ENCODE measurements around the gene KRTAP10-3. TPM values are rescaled to one million over a fixed set of nuclear protein-coding genes. Genes with fewer than 3 reads are reported as not detected.
"Not testable (repeated sequence)": the region's sequence is repeated elsewhere in the genome, so short reads cannot be mapped to it uniquely, and the experiment has no call there.

The KRTAP10-3 gene
- total RNA-seq, 6 experiments from 2014 or later = not detected

DNA sequence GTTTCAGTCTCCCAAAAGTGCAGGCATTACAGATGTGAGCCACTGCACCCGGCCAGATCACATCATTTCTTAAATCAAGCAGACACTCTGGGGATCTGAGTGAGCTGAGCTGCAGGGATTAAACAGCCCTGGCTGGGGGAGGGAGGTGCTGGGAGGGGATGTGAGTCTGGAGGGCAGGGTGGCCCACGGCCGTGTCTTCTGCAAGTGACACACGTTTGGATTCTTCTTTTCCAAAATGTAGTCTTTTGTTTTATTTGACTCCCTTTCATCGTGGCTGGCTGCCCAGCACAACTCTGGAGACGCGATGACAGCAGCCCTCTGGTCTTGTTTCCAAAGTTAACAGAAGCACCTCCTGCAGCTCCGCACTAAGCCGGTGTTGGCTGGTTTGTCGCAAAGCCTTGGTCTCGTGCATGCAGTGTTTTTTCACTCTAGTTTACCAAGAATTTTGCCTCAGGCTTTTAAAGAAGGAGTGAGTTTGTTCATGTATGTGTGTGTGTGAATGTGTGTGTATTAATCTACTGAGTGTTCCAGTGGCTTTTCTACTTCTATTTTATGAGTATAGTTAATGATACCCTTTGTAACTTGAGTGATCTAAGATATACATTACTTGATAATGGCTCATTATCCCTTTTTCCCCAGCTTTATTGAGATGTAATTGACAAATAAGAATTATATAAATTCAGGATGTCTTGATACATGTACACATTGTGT, 24.6 kb upstream of the KRTAP10-3 start:
- Histone ChIP-seq H3K27me3 (no peaks in the 10 kb centered on the region), H3K4me3 (no peak overlapping the region), H3K9me3 (peaks cover 0 to 5% (median 0%) of the 10 kb centered on the region in 4 donors), H3K27ac (no peak overlapping the region), H3K36me3 (no peaks in the 10 kb centered on the region), H3K4me1 (no peaks in the 10 kb centered on the region)
- TF ChIP-seq POLR2A (IDR thresholded peaks at IDR 0.05) (no peak), CTCF (IDR thresholded peaks at IDR 0.05) (no peak)
- intact Hi-C loops (cut with DNase I) = no loop called here
- peak in 3 of 4 donors; percentile 42 to 57 (median 51) for ATAC-seq
- peak in 1 of 3 donors; percentile 53 for DNase-seq
- WGBS (ENCODE audit: insufficient coverage, low coverage, low lambda C conversion rate, missing lambda C conversion rate) = 12% methylated on average over 11 of the region's 11 CpGs

DNA sequence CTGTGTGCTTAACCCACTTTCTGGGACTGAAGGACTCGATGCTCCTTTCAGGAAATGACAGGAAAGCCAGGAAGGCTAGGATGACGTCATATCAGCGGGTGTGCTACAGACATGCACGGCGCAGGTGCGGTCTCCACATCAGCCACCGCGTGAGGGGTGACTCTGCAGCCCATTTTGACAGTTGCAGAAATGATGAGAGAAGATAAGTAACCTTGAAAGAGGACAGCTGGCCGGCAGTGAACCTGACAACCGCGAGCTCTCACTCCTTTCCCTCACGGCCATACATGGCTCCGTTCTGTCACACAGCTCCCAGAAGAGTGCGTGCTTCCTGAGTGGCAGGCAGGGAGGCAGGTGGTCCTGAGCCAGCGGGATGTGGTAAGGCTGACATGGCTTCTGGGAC, 23.5 kb upstream of the KRTAP10-3 start:
- Histone ChIP-seq H3K4me1 (no peaks in the 10 kb centered on the region), H3K36me3 (no peaks in the 10 kb centered on the region), H3K27me3 (no peaks in the 10 kb centered on the region), H3K27ac (no peak overlapping the region), H3K9me3 (peaks cover 0 to 5% (median 0%) of the 10 kb centered on the region in 4 donors), H3K4me3 (no peak overlapping the region)
- DNase-seq (no peak), ATAC-seq (no peak)
- no peak for TF ChIP-seq CTCF (IDR thresholded peaks at IDR 0.05)
- no peak for TF ChIP-seq POLR2A (IDR thresholded peaks at IDR 0.05)
- 82% methylated on average over 6 of the region's 15 CpGs for WGBS (ENCODE audit: insufficient coverage, low coverage, low lambda C conversion rate, missing lambda C conversion rate)
- intact Hi-C loops (cut with DNase I) = no loop called here

- no peaks in the 10 kb centered on the region for H3K27me3 ChIP-seq
- TF ChIP-seq POLR2A (IDR thresholded peaks at IDR 0.05) (no peak), CTCF (IDR thresholded peaks at IDR 0.05) (no peak)
- no peak overlapping the region for H3K4me3 ChIP-seq
- peaks cover 0 to 5% (median 0%) of the 10 kb centered on the region in 4 donors for H3K9me3 ChIP-seq
- DNase-seq (no peak), ATAC-seq (no peak)
- H3K4me1 ChIP-seq = no peaks in the 10 kb centered on the region
- intact Hi-C loops (cut with DNase I) = no loop called here
- H3K27ac ChIP-seq = no peak overlapping the region
- WGBS (ENCODE audit: insufficient coverage, low coverage, low lambda C conversion rate, missing lambda C conversion rate) = 65% methylated on average over 3 of the region's 3 CpGs
- H3K36me3 ChIP-seq = no peaks in the 10 kb centered on the region
Observed at GRCh38 chr21:44581158-44581557, 22.6 kb upstream of the KRTAP10-3 start.

- H3K36me3 ChIP-seq; H3K27ac ChIP-seq; H3K27me3 ChIP-seq; intact Hi-C loops (cut with DNase I); H3K9me3 ChIP-seq; H3K4me1 ChIP-seq; H3K4me3 ChIP-seq: not testable (repeated sequence)
- DNase-seq (peak in 1 of 3 donors; percentile 47), ATAC-seq (peak in 3 of 4 donors; percentile 49 to 73 (median 54))
- 48% methylated on average over 9 of the region's 19 CpGs for WGBS (ENCODE audit: insufficient coverage, low coverage, low lambda C conversion rate, missing lambda C conversion rate)
Observed at GRCh38 chr21:44580231-44580821, 21.7 kb upstream of the KRTAP10-3 start, which contains the start of gene KRTAP10-5. Gene KRTAP10-5 (minus strand): TSS chr21:44580604. CDS start chr21:44580578, 26 bp downstream.

DNA sequence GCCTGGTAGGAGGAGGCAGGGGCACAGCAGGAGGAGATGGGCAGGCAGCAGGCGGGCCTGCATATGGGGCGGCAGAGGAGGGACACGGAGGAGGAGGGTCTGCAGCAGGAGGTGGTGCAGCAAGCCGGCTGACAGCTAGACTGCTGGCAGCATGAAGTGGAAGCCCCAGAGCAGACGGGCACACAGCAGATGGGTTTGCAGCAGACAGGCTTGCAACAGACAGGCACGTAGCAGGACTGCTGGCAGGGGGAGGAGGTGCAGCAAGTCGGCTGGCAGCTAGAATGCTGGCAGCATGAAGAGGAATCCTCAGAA, 21.2 kb upstream of the KRTAP10-3 start:
- no peaks in the 10 kb centered on the region for H3K27me3 ChIP-seq
- no peaks in the 10 kb centered on the region for H3K4me1 ChIP-seq
- H3K9me3 ChIP-seq = peaks cover 0 to 5% (median 0%) of the 10 kb centered on the region in 4 donors
- DNase-seq = no peak
- TF ChIP-seq POLR2A (IDR thresholded peaks at IDR 0.05) (no peak), CTCF (IDR thresholded peaks at IDR 0.05) (no peak)
- ATAC-seq = no peak
- H3K4me3 ChIP-seq = no peak overlapping the region
- no peak overlapping the region for H3K27ac ChIP-seq
- intact Hi-C loops (cut with DNase I) = no loop called here
- WGBS (ENCODE audit: insufficient coverage, low coverage, low lambda C conversion rate, missing lambda C conversion rate) = 71% methylated on average over 7 of the region's 7 CpGs
- no peaks in the 10 kb centered on the region for H3K36me3 ChIP-seq

All from right lobe of liver (tissue), 6 donors.